ENCODE measurements around the gene FBXO42.
A peak's percentile ranks its signal among the peaks of the same experiment; 100 is the strongest.

The FBXO42 gene

GRCh38 chr1:16318555-16318954 lies 33.7 kb downstream of the FBXO42 start:
- no peak for DNase-seq (ENCODE audit: low read depth)
- no peak overlapping the region for H3K4me3 ChIP-seq (ENCODE audit: low read length)
- no peak for TF ChIP-seq CTCF (IDR thresholded peaks at IDR 0.05; ENCODE audit: insufficient read depth, low read depth, low read length, missing control alignments)

- no peak overlapping the region for H3K4me3 ChIP-seq (ENCODE audit: low read length)
- no peak for TF ChIP-seq CTCF (IDR thresholded peaks at IDR 0.05; ENCODE audit: insufficient read depth, low read depth, low read length, missing control alignments)
- no peak for DNase-seq (ENCODE audit: low read depth)
Measured at GRCh38 chr1:16315437-16315836, 36.8 kb downstream of the FBXO42 start.

- no peak for TF ChIP-seq CTCF (IDR thresholded peaks at IDR 0.05; ENCODE audit: insufficient read depth, low read depth, low read length, missing control alignments)
Measured at GRCh38 chr1:16307222-16307621, 45.1 kb downstream of the FBXO42 start.

GRCh38 chr1:16302709-16303627 lies 49.3 kb downstream of the FBXO42 start:
- TF ChIP-seq CTCF (IDR thresholded peaks at IDR 0.05; ENCODE audit: insufficient read depth, low read depth, low read length, missing control alignments) = no peak
- H3K4me3 ChIP-seq (ENCODE audit: low read length) = no peak overlapping the region

More at GRCh38 chr1:16307222-16307621, 45.1 kb downstream of the FBXO42 start:
- DNase-seq (ENCODE audit: low read depth) = no peak
- no peak overlapping the region for H3K4me3 ChIP-seq (ENCODE audit: low read length)

GRCh38 chr1:16300436-16300835 lies 51.8 kb downstream of the FBXO42 start:
- no peak for TF ChIP-seq CTCF (IDR thresholded peaks at IDR 0.05; ENCODE audit: insufficient read depth, low read depth, low read length, missing control alignments)
- peak; percentile 99 for DNase-seq (ENCODE audit: low read depth)
- no peak overlapping the region for H3K4me3 ChIP-seq (ENCODE audit: low read length)

More at GRCh38 chr1:16302709-16303627, 49.3 kb downstream of the FBXO42 start:
- peak; percentile 46 for DNase-seq (ENCODE audit: low read depth)

GRCh38 chr1:16298653-16299052 lies 53.6 kb downstream of the FBXO42 start:
- TF ChIP-seq CTCF (IDR thresholded peaks at IDR 0.05; ENCODE audit: insufficient read depth, low read depth, low read length, missing control alignments) = no peak
- no peak overlapping the region for H3K4me3 ChIP-seq (ENCODE audit: low read length)
- DNase-seq (ENCODE audit: low read depth) = no peak

Data from epithelial cell of esophagus (primary cell).